Measurements from ENCODE around the gene RADIL.

The RADIL gene

GRCh38 chr7:4851459-4852422 lies 31.8 kb downstream of the RADIL start:
- peak; percentile 36 for DNase-seq (ENCODE audit: insufficient read length, low spot score)
- FAIRE-seq = no peak

- FAIRE-seq (no peak), DNase-seq (ENCODE audit: insufficient read length, low spot score) (no peak)
Measured at GRCh38 chr7:4850262-4850795, 33.2 kb downstream of the RADIL start.

GRCh38 chr7:4849390-4849789 lies 34.1 kb downstream of the RADIL start:
- DNase-seq (ENCODE audit: insufficient read length, low spot score) (peak; percentile 76), FAIRE-seq (peak; percentile 28)

GRCh38 chr7:4845740-4846142 lies 37.8 kb downstream of the RADIL start:
- DNase-seq (ENCODE audit: insufficient read length, low spot score) (no peak), FAIRE-seq (no peak)

- DNase-seq (ENCODE audit: insufficient read length, low spot score) (no peak), FAIRE-seq (no peak)
Measured at GRCh38 chr7:4842319-4843064, 41.0 kb downstream of the RADIL start.

GRCh38 chr7:4841836-4842235 lies 41.7 kb downstream of the RADIL start:
- no peak for DNase-seq (ENCODE audit: insufficient read length, low spot score)
- no peak for FAIRE-seq

GRCh38 chr7:4841007-4841784 lies 42.3 kb downstream of the RADIL start:
- FAIRE-seq (no peak), DNase-seq (ENCODE audit: insufficient read length, low spot score) (no peak)

GRCh38 chr7:4840079-4840501 lies 43.4 kb downstream of the RADIL start:
- FAIRE-seq (no peak), DNase-seq (ENCODE audit: insufficient read length, low spot score) (no peak)

GRCh38 chr7:4838626-4839334 lies 44.7 kb downstream of the RADIL start:
- DNase-seq (ENCODE audit: insufficient read length, low spot score) (no peak), FAIRE-seq (no peak)

- DNase-seq (ENCODE audit: insufficient read length, low spot score) (no peak), FAIRE-seq (no peak)
Measured at GRCh38 chr7:4837803-4838625, 45.5 kb downstream of the RADIL start.

- DNase-seq (ENCODE audit: insufficient read length, low spot score) = no peak
- peak; percentile 81 for FAIRE-seq
Measured at GRCh38 chr7:4837041-4837802, 46.3 kb downstream of the RADIL start.

DNA sequence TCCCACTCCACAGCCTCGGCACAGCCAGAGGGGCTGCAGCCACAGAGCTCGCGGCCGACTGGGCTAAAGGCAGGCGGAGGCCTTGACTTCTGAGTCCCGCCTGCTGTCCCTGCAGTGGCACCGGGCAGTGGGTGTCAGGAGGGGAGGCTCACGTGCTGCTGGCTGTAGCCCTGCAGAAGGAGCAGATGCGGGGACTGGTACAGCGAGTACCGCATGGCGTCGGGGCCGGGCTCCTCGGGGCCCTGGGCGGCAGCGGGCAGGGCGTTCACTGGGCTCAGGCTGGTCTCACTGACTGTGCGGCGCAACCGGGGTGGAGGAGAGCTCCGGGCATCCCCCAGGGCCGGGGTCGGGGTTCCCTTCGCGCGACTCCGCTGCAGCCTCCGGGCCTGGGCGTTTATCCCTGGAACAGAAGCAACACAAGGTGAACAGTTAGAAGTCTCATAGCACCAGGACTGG lies 47.3 kb downstream of the RADIL start:
- no peak for FAIRE-seq
- no peak for DNase-seq (ENCODE audit: insufficient read length, low spot score)

DNA sequence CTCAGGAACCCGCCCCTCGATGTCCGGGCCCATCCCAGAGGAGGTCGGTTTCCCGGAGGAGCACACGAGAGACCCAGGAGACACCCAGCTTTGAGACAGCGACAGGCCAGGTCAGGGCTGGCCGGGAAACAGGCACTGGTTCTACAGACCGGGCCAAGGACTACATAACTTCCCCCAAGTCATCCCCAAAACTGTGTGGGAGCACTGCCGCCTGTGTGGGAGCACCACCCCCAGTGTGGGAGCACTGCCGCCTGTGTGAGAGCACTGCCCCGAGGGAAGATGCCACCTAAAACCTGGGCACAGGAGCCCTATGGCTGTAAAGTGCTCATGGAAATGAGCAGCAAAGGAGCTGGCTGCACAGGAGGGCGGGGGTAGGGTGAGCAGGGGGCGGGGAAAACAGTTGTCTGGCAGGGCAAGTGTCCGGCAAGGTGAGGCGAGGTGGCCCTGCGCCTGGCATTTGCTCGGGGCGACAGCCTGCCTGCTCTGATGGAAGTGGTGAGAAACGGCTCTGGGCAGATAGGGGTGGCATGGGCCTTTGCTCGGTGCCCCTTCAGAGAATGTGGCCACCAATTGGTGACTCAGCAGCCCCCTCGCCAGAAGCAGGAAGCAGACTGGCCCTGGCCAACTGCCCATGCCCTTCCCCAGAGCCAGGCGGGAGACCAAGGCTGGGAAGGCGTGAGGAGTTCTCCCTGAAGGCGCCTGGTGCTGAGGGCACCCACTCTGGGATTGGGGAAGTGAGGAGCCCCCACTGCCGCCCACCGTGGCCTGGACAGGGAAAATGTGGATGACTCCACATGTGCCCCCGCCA lies 47.9 kb downstream of the RADIL start:
- FAIRE-seq (no peak), DNase-seq (ENCODE audit: insufficient read length, low spot score) (no peak)

DNA sequence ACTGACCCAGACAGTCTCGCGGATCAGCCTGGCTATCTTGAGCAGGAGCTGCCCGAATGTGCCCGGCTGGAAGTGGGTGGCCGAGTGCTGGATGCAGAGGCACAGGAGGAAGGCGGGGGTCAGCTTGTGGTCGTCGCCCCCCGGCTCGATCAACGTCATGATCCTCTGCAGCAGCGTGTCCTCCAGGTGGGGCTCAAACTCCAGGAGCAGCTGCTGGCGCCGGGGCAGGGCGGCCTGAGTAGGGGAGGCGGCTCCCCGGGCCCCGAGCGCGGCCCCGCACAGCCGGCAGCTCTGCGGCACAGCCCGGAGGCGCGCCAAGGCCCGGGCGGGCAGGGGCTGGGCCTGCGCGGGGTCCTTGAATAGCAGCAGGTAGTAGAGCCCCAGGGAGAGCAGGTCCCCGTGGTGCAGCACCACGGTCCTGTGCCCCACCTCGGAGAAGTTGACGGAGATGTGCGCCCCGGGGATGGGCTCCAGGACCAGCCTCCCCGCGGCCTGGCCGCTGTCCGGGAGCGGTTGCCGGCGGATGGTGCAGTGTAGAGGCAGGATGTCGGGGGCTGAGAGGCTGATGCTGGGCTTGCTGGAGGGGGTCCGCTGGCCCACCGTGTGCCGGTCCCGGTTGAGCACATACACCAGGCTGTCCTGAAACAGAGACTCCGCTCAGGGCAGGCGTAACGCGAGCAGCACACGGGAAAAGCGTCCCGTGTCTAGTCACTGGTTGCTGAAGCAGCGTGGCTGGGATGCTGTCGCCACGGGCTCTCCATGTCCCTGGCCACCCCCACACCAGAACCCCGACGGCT lies 48.7 kb downstream of the RADIL start:
- FAIRE-seq (no peak), DNase-seq (ENCODE audit: insufficient read length, low spot score) (no peak)

GRCh38 chr7:4833691-4834600 lies 49.6 kb downstream of the RADIL start:
- DNase-seq (ENCODE audit: insufficient read length, low spot score) = no peak
- FAIRE-seq = no peak

DNA sequence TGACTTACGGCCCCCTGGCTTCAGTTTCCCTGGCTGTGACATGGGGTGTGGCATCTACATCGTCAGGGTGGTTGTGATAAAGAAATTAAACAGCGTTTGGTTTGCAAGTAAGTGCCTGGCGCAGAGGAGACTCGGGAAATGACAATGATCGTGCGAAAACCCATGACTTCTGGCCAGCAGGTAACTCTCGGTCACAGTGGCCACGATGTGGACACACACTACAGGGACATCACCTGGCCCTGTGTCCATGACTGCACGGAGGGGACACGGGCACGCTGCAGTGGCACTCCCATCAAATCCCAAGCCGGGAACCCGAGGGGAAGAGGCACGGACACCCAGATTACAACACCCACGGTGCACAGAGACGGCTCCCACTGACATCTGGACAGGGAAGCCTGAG lies 50.3 kb downstream of the RADIL start:
- DNase-seq (ENCODE audit: insufficient read length, low spot score) = no peak
- FAIRE-seq = no peak

Measured in HTR-8/SVneo (cell line).